Endodermal cell (in vitro differentiated cells): ENCODE measurements around the gene PITPNC1. TPM values are rescaled to one million over a fixed set of nuclear protein-coding genes. Genes with fewer than 3 reads are reported as not detected.
"Not testable (repeated sequence)": the region's sequence is repeated elsewhere in the genome, so short reads cannot be mapped to it uniquely, and the experiment has no call there.

Experiments used
- DNase-seq: peaks from one replicate; pipeline ENCODE4 v3.0.0-alpha.2; 2017
- H3K27ac ChIP-seq: 2 replicates; pipeline ENCODE4 v1.5.1; 2013; ENCODE audit warnings: mild to moderate bottlenecking, low read depth, low read length, moderate library complexity
- H3K27me3 ChIP-seq: 2 replicates; pipeline ENCODE4 v1.6.1; 2013; ENCODE audit warnings: mild to moderate bottlenecking, low read length, moderate library complexity; ENCODE audit not compliant: insufficient read depth, control insufficient read depth, poor library complexity, severe bottlenecking
- H3K36me3 ChIP-seq: 2 replicates; pipeline ENCODE4 v1.7.0; 2013; ENCODE audit warnings: mild to moderate bottlenecking, low read length, moderate library complexity; ENCODE audit not compliant: control insufficient read depth, insufficient read depth
- H3K4me1 ChIP-seq: one replicate; pipeline ENCODE4 v1.7.0; 2013; ENCODE audit warnings: low read length; ENCODE audit not compliant: control insufficient read depth, insufficient read depth
- H3K4me3 ChIP-seq: 2 replicates; pipeline ENCODE4 v1.5.1; 2013; ENCODE audit warnings: mild to moderate bottlenecking, low read length, moderate library complexity
- H3K9ac ChIP-seq: 2 replicates; pipeline ENCODE4 v1.6.1; 2013; ENCODE audit warnings: mild to moderate bottlenecking, low read length, moderate library complexity; ENCODE audit not compliant: poor library complexity, severe bottlenecking; ENCODE audit errors: extremely low read depth
- H3K9me3 ChIP-seq: 2 replicates; pipeline ENCODE4 v1.6.1; 2013; ENCODE audit warnings: mild to moderate bottlenecking, low read length, moderate library complexity; ENCODE audit not compliant: control insufficient read depth
- H3K27ac Mint-ChIP-seq: 2 replicates; pipeline ENCODE4 v1.8.0; 2020; ENCODE audit warnings: mixed read lengths
- H3K27me3 Mint-ChIP-seq: 2 replicates; pipeline ENCODE4 v1.8.0; 2021; ENCODE audit warnings: mild to moderate bottlenecking, mixed read lengths; ENCODE audit not compliant: insufficient read depth
- H3K36me3 Mint-ChIP-seq: 2 replicates; pipeline ENCODE4 v1.8.0; 2020; ENCODE audit warnings: low read depth, mixed read lengths
- H3K4me1 Mint-ChIP-seq: 2 replicates; pipeline ENCODE4 v1.8.0; 2020; ENCODE audit warnings: mixed read lengths
- H3K4me3 Mint-ChIP-seq: 2 replicates; pipeline ENCODE4 v1.8.0; 2020; ENCODE audit warnings: mild to moderate bottlenecking, moderate library complexity, mixed read lengths
- H3K9me3 Mint-ChIP-seq: 2 replicates; pipeline ENCODE4 v1.8.0; 2020; ENCODE audit warnings: mild to moderate bottlenecking, mixed read lengths
- WGBS, 2 experiments: methylation state at CpG; one replicate each; pipeline versions ENCODE4 v1.1.5 to v1.1.7; 2013; ENCODE audit warnings: missing lambda C conversion rate in 2 of 2, mixed read lengths in 1 of 2; ENCODE audit not compliant: insufficient coverage in 1 of 2, insufficient read length in 1 of 2; 5-methylcytosine and 5-hydroxymethylcytosine counted together
- total RNA-seq, 2 donors: library from RNA; stranded (reverse); fragmentation: NEBNext Ultra II Directional in 1 of 2; extraction: Animal tissue kit (Norgen Biotek cat#: 25700) in 1 of 2; gene quantifications; 2 replicates in 1 of 2; 3 replicates in 1 of 2; pipeline ENCODE4 v1.2.1, GENCODE V29; 2021
- TF ChIP-seq, protein P1 (sequence below): fragments of 200-600 bp; sonication (generic); conservative IDR thresholded peaks from 2 replicates; pipeline ENCODE4 v1.5.0; 2021; ENCODE audit warnings: antibody characterized with exemption, mild to moderate bottlenecking

The PITPNC1 gene
- total RNA-seq, 2 donors from 2014 or later: 28.9 to 36.4 TPM

DNA sequence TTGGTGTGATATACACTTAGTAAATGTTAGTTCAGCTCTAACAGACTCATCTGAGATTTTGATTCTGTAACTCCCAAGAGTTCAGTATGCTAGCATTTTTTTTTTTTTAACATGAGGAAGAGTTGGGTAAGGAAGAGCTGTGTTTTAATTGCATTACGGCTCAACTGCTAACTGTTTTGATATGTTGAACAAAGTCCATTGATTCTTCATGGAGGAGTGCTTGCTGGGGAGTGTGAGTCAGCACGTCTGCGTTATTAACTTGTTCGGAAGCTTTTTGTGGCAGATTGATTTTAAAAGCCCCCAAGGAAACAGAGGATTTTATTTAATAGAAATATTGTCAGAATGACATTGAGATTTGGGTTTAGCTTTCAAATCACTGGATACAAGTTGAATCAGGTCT is 45.8 kb downstream of the PITPNC1 start:
- Mint-ChIP-seq H3K9me3 (peaks cover 4% of the 10 kb centered on the region), H3K4me1 (no peaks in the 10 kb centered on the region), H3K36me3 (peaks cover 7% of the 10 kb centered on the region), H3K27me3 (no peaks in the 10 kb centered on the region), H3K27ac (peak overlapping the region; percentile 41), H3K4me3 (no peak overlapping the region)
- Histone ChIP-seq H3K27ac (no peak overlapping the region), H3K36me3 (no peaks in the 10 kb centered on the region), H3K9me3 (no peaks in the 10 kb centered on the region), H3K27me3 (no peaks in the 10 kb centered on the region), H3K9ac (no peak overlapping the region), H3K4me3 (no peak overlapping the region), H3K4me1 (no peaks in the 10 kb centered on the region)
- no peak for DNase-seq
- WGBS, 2 experiments: 95 to 96% methylated on average over 4 of the region's 4 CpGs
- TF ChIP-seq, protein P1, sequence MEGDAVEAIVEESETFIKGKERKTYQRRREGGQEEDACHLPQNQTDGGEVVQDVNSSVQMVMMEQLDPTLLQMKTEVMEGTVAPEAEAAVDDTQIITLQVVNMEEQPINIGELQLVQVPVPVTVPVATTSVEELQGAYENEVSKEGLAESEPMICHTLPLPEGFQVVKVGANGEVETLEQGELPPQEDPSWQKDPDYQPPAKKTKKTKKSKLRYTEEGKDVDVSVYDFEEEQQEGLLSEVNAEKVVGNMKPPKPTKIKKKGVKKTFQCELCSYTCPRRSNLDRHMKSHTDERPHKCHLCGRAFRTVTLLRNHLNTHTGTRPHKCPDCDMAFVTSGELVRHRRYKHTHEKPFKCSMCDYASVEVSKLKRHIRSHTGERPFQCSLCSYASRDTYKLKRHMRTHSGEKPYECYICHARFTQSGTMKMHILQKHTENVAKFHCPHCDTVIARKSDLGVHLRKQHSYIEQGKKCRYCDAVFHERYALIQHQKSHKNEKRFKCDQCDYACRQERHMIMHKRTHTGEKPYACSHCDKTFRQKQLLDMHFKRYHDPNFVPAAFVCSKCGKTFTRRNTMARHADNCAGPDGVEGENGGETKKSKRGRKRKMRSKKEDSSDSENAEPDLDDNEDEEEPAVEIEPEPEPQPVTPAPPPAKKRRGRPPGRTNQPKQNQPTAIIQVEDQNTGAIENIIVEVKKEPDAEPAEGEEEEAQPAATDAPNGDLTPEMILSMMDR: no peak

DNA sequence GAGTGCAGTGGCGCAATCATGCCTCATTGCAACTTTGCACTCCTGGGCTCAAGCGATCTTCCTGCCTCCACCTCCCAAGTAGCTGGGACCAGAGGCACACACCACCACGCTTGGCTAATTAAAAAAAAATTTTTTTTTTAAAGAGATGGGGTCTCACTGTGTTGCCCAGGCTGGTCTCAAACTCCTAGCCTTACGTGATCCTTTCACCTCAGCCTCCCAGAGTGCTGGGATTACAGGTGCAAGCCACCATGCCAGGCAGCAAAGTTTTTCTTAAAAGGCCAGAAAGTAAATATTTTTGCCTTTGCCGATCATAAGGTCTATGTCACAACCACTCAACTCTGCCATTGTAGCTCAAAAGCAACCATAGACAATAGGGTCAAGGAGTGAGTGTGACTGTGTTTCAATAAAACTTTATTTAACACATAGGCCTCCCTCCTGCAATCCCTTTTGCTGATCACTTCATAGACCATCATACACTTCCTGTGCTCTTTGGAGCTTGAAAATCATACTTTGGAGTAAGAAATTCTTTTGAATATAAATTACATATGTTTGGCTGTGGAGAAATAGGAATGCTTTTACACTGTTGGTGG is 48.6 kb downstream of the PITPNC1 start:
- no peaks in the 10 kb centered on the region for H3K9me3 ChIP-seq
- H3K4me1 Mint-ChIP-seq: no peaks in the 10 kb centered on the region
- peaks cover 7% of the 10 kb centered on the region for H3K36me3 Mint-ChIP-seq
- H3K27me3 ChIP-seq: no peaks in the 10 kb centered on the region
- H3K9ac ChIP-seq: no peak overlapping the region
- H3K36me3 ChIP-seq: no peaks in the 10 kb centered on the region
- H3K27me3 Mint-ChIP-seq: no peaks in the 10 kb centered on the region
- TF ChIP-seq, protein P1: no peak
- no peak overlapping the region for H3K27ac Mint-ChIP-seq
- no peak overlapping the region for H3K4me3 Mint-ChIP-seq
- H3K9me3 Mint-ChIP-seq: peaks cover 4% of the 10 kb centered on the region
- no peak overlapping the region for H3K4me3 ChIP-seq
- H3K27ac ChIP-seq: no peak overlapping the region
- WGBS, 2 experiments: 94 to 100% methylated on average over 3 to 5 of the region's 5 CpGs
- DNase-seq: no peak
- no peaks in the 10 kb centered on the region for H3K4me1 ChIP-seq

GRCh38 chr17:67427424-67427823 is 50.3 kb downstream of the PITPNC1 start:
- Histone ChIP-seq H3K9ac (no peak overlapping the region), H3K9me3 (no peaks in the 10 kb centered on the region), H3K4me1 (no peaks in the 10 kb centered on the region), H3K36me3 (no peaks in the 10 kb centered on the region), H3K27me3 (no peaks in the 10 kb centered on the region), H3K27ac (no peak overlapping the region), H3K4me3 (no peak overlapping the region)
- Mint-ChIP-seq H3K4me1 (no peaks in the 10 kb centered on the region), H3K27me3 (no peaks in the 10 kb centered on the region), H3K36me3 (peaks cover 10% of the 10 kb centered on the region), H3K27ac (no peak overlapping the region), H3K9me3 (peaks cover 4% of the 10 kb centered on the region), H3K4me3 (no peak overlapping the region)
- 90 to 96% methylated on average over 2 to 4 of the region's 4 CpGs for WGBS, 2 experiments
- no peak for DNase-seq
- TF ChIP-seq, protein P1: no peak

DNA sequence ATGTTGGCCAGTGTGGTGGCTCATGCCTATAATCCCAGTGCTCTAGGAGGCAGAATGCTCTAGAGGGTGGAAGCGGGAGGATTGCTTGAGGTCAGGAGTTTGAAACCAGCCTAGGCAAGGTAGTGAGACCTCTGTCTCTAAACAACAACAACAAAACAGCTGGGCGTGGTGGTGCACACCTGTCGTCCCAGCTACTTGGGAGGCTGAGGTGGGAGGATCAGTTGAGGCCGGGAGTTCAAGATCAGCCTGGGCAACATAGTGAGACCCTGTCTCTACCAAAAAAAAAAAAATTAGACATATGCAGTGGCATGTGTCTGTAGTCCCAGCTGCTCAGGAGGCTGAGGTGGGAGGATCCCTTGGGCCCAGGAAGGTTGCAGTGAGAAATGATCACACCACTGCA is 53.4 kb downstream of the PITPNC1 start:
- not testable (repeated sequence) for H3K27ac ChIP-seq, H3K27ac Mint-ChIP-seq, H3K9me3 ChIP-seq, H3K9ac ChIP-seq, H3K36me3 Mint-ChIP-seq, H3K36me3 ChIP-seq, H3K4me1 Mint-ChIP-seq, H3K4me3 Mint-ChIP-seq, H3K4me1 ChIP-seq, H3K4me3 ChIP-seq, H3K27me3 ChIP-seq, H3K9me3 Mint-ChIP-seq, DNase-seq, H3K27me3 Mint-ChIP-seq
- 83 to 98% methylated on average over 2 to 4 of the region's 4 CpGs for WGBS, 2 experiments
